WTC11 (cell line): ENCODE results near the gene HOXA2. TPM values are rescaled to one million over a fixed set of nuclear protein-coding genes. Genes with fewer than 3 reads are reported as not detected.

ENCODE experiments used
- ATAC-seq: fragments of 200-7000 bp; cut with Tn5 transposase; 2 replicates; pipeline ENCODE4 v1.10.0; 2021; ENCODE audit warnings: mild to moderate bottlenecking, moderate library complexity
- CTCF ChIA-PET: fragments of 300-600 bp; sonication (Branson Sonifier 250); formaldehyde crosslinking; loops from one replicate; lab custom pipeline; 2021; ENCODE audit warnings: antibody characterized with exemption; lab: Charles Lee
- POLR2A ChIA-PET: fragments of 350-600 bp; sonication (Branson Sonifier 250); formaldehyde crosslinking; loops from one replicate; lab custom pipeline; 2021; ENCODE audit warnings: antibody characterized with exemption; lab: Charles Lee
- DNase-seq: peaks from one replicate; pipeline ENCODE4 v3.0.0; 2021; ENCODE audit warnings: low spot score
- H3K27ac Mint-ChIP-seq: 2 replicates; pipeline ENCODE4 v1.8.0; 2021; ENCODE audit warnings: mixed read lengths
- H3K27me3 Mint-ChIP-seq: 2 replicates; pipeline ENCODE4 v1.8.0; 2021; ENCODE audit warnings: low read depth, mild to moderate bottlenecking, moderate library complexity, mixed read lengths
- H3K36me3 Mint-ChIP-seq: 2 replicates; pipeline ENCODE4 v1.8.0; 2021; ENCODE audit warnings: mixed read lengths
- H3K4me1 Mint-ChIP-seq: 2 replicates; pipeline ENCODE4 v1.8.0; 2022; ENCODE audit warnings: mixed read lengths
- H3K4me3 Mint-ChIP-seq: 2 replicates; pipeline ENCODE4 v1.8.0; 2021; ENCODE audit warnings: mild to moderate bottlenecking, moderate library complexity, mixed read lengths
- H3K9me3 Mint-ChIP-seq: 2 replicates; pipeline ENCODE4 v1.8.0; 2021; ENCODE audit warnings: mixed read lengths
- CBFB ChIP-seq: sonication (generic); formaldehyde crosslinking; IDR thresholded peaks from 2 replicates; pipeline ENCODE4 v1.8.1; 2022; ENCODE audit warnings: mild to moderate bottlenecking, low read depth, missing genetic modification reagents
- CDX4 ChIP-seq: fragments of 250-450 bp; sonication (Bioruptor Pico); IDR thresholded peaks from 2 replicates; pipeline ENCODE4 v1.9.0; 2021; ENCODE audit warnings: moderate library complexity, mild to moderate bottlenecking, inconsistent platforms, borderline replicate concordance
- CTCF ChIP-seq: fragments of 200-600 bp; IDR thresholded peaks from 2 replicates; pipeline ENCODE4 v1.8.0; 2022; ENCODE audit warnings: antibody characterized with exemption
- E2F4 ChIP-seq: sonication (generic); formaldehyde crosslinking; IDR thresholded peaks from 2 replicates; pipeline ENCODE4 v1.8.1; 2022; ENCODE audit warnings: low read depth, mild to moderate bottlenecking, moderate library complexity, missing genetic modification reagents, borderline replicate concordance
- E2F5 ChIP-seq: sonication (generic); formaldehyde crosslinking; IDR thresholded peaks from 2 replicates; pipeline ENCODE4 v1.8.1; 2022; ENCODE audit warnings: mild to moderate bottlenecking, moderate library complexity, missing genetic modification reagents
- FOXJ3 ChIP-seq: sonication (generic); formaldehyde crosslinking; IDR thresholded peaks from 2 replicates; pipeline ENCODE4 v1.9.0; 2021; ENCODE audit warnings: missing genetic modification reagents, mild to moderate bottlenecking, borderline replicate concordance
- FOXP4 ChIP-seq: sonication (generic); formaldehyde crosslinking; IDR thresholded peaks from 2 replicates; pipeline ENCODE4 v1.8.0; 2022; ENCODE audit warnings: mild to moderate bottlenecking, missing genetic modification reagents
- GRHL2 ChIP-seq: fragments of 250-450 bp; sonication (Bioruptor Pico); IDR thresholded peaks from 2 replicates; pipeline ENCODE4 v1.8.0; 2022; ENCODE audit warnings: mild to moderate bottlenecking, moderate library complexity; ENCODE audit not compliant: insufficient replicate concordance, severe bottlenecking
- GTF2I ChIP-seq: fragments of 250-450 bp; sonication (Bioruptor Pico); conservative IDR thresholded peaks from 2 replicates; pipeline ENCODE4 v1.4.0; 2021; ENCODE audit warnings: mild to moderate bottlenecking
- IRF2 ChIP-seq: sonication (generic); formaldehyde crosslinking; IDR thresholded peaks from 2 replicates; pipeline ENCODE4 v1.8.0; 2022; ENCODE audit warnings: low read depth, missing genetic modification reagents, borderline replicate concordance
- JUN ChIP-seq: sonication (generic); formaldehyde crosslinking; IDR thresholded peaks from 2 replicates; pipeline ENCODE4 v1.8.0; 2023; ENCODE audit warnings: mild to moderate bottlenecking, missing genetic modification reagents
- NFATC4 ChIP-seq: fragments of 250-450 bp; sonication (Bioruptor Pico); IDR thresholded peaks from 2 replicates; pipeline ENCODE4 v1.9.0; 2021; ENCODE audit warnings: mild to moderate bottlenecking
- SOX15 ChIP-seq: fragments of 250-450 bp; sonication (Bioruptor Pico); IDR thresholded peaks from 2 replicates; pipeline ENCODE4 v1.9.0; 2021; ENCODE audit warnings: mild to moderate bottlenecking
- SP1 ChIP-seq: sonication (generic); formaldehyde crosslinking; conservative IDR thresholded peaks from 2 replicates; pipeline ENCODE4 v1.8.1; 2022; ENCODE audit warnings: missing genetic modification reagents
- USF2 ChIP-seq: sonication (generic); formaldehyde crosslinking; IDR thresholded peaks from 2 replicates; pipeline ENCODE4 v1.8.1; 2023; ENCODE audit warnings: mild to moderate bottlenecking, missing genetic modification reagents, moderate library complexity
- ZNF219 ChIP-seq: sonication (generic); formaldehyde crosslinking; IDR thresholded peaks from 2 replicates; pipeline ENCODE4 v1.8.0; 2023; ENCODE audit warnings: missing genetic modification reagents, mild to moderate bottlenecking, borderline replicate concordance
- ZNF263 ChIP-seq: sonication (generic); formaldehyde crosslinking; IDR thresholded peaks from 2 replicates; pipeline ENCODE4 v1.8.1; 2022; ENCODE audit warnings: low read depth, mild to moderate bottlenecking, moderate library complexity, missing genetic modification reagents
- ZNF512 ChIP-seq: sonication (generic); formaldehyde crosslinking; IDR thresholded peaks from 2 replicates; pipeline ENCODE4 v1.8.1; 2022; ENCODE audit warnings: missing genetic modification reagents, borderline replicate concordance
- ZSCAN18 ChIP-seq: fragments of 250-450 bp; sonication (Bioruptor Pico); IDR thresholded peaks from 2 replicates; pipeline ENCODE4 v2.1.2; 2022; ENCODE audit warnings: mild to moderate bottlenecking, moderate library complexity
- total RNA-seq: library from RNA; stranded (reverse); gene quantifications from 3 replicates; pipeline ENCODE4 v1.2.3, GENCODE V29; 2021

The HOXA2 gene
- total RNA-seq, 1 experiment from 2014 or later, result not detected

GRCh38 chr7:27150568-27151340 is 48.3 kb upstream of the HOXA2 start (continued):
- TF ChIP-seq USF2 (CRISPR knock-in tag) (no peak), GRHL2 (CRISPR knock-in tag) (no peak), ZNF263 (CRISPR knock-in tag) (no peak), ZSCAN18 (CRISPR knock-in tag) (no peak), SP1 (CRISPR knock-in tag) (0 out of 2 replicates have a peak, but pooled peaks have one; percentile 16), ZNF512 (CRISPR knock-in tag) (no peak), E2F5 (CRISPR knock-in tag) (0 out of 2 replicates have a peak, but pooled peaks have one; percentile 23)

- POLR2A ChIA-PET, result no interaction called here
- no peak overlapping the region for H3K27ac Mint-ChIP-seq
These were observed 47.5 kb upstream of the HOXA2 start for GRCh38 chr7:27149842-27150567.

More at GRCh38 chr7:27149842-27150567, 47.5 kb upstream of the HOXA2 start:
- DNase-seq (no peak), ATAC-seq (no peak)
- Mint-ChIP-seq H3K27me3 (peaks cover 100% of the 10 kb centered on the region), H3K4me1 (peaks cover 26% of the 10 kb centered on the region), H3K9me3 (no peaks in the 10 kb centered on the region), H3K36me3 (peaks cover 3% of the 10 kb centered on the region), H3K4me3 (peak overlapping the region; percentile 55)
- TF ChIP-seq JUN (CRISPR knock-in tag), result no peak
- no peak for TF ChIP-seq CDX4
- no peak for TF ChIP-seq GTF2I (CRISPR knock-in tag)
- no peak for TF ChIP-seq SOX15 (CRISPR knock-in tag)
- no peak for TF ChIP-seq GRHL2 (CRISPR knock-in tag)
- no peak for TF ChIP-seq E2F4 (CRISPR knock-in tag)
- TF ChIP-seq CTCF, result no peak
- no peak for TF ChIP-seq FOXP4 (CRISPR knock-in tag)
- no peak for TF ChIP-seq IRF2 (CRISPR knock-in tag)
- TF ChIP-seq FOXJ3, result no peak
- no peak for TF ChIP-seq ZNF219 (CRISPR knock-in tag)
- TF ChIP-seq CBFB (CRISPR knock-in tag), result no peak
- TF ChIP-seq NFATC4 (CRISPR knock-in tag), result no peak
- CTCF ChIA-PET, result interaction anchor here (0.8 to 4.0 kb wide), 12 partner anchors 8 to 467 kb away, joined by 3 to 74 read pairs (median 4); partner anchors contain the start of gene HOXA9
